Heart left ventricle (tissue), 16 donors: ENCODE data around the gene GATM. TPM values are rescaled to one million over a fixed set of nuclear protein-coding genes. Genes with fewer than 3 reads are reported as not detected.
A peak's percentile ranks its signal among the peaks of the same experiment; 100 is the strongest.

Source experiments
- ATAC-seq, 4 donors: fragments of 200-7000 bp; cut with Tn5 transposase; one replicate each; pipeline ENCODE4 v1.9.1; 2020 to 2022; ENCODE audit warnings: moderate library complexity in 4 of 4, mild to moderate bottlenecking in 3 of 4, moderate number of reproducible peaks in 1 of 4
- DNase-seq, 5 donors: peaks; one replicate each; pipeline ENCODE4 v3.0.0-alpha.2; 2020
- H3K27ac ChIP-seq, 12 donors: fragments of 200-600 bp; sonication (generic) in 4 of 12; one replicate each; pipeline versions ENCODE4 v1.5.0 to v1.8.0; 2016 to 2022; ENCODE audit warnings: mild to moderate bottlenecking in 2 of 12
- H3K27me3 ChIP-seq, 9 donors: fragments of 200-600 bp; sonication (generic) in 2 of 9; one replicate each; pipeline versions ENCODE4 v1.5.1 to v1.8.0; 2016 to 2022; ENCODE audit warnings: mild to moderate bottlenecking in 3 of 9
- H3K36me3 ChIP-seq, 9 donors: fragments of 200-600 bp; sonication (generic) in 2 of 9; one replicate each; pipeline versions ENCODE4 v1.5.0 to v1.8.0; 2018 to 2022; ENCODE audit warnings: mild to moderate bottlenecking in 2 of 9
- H3K4me1 ChIP-seq, 12 donors: fragments of 200-600 bp; sonication (generic) in 4 of 12; one replicate each; pipeline versions ENCODE4 v1.5.0 to v1.8.0; 2016 to 2022; ENCODE audit warnings: mild to moderate bottlenecking in 3 of 12
- H3K4me3 ChIP-seq, 12 donors: fragments of 200-600 bp; sonication (generic) in 4 of 12; one replicate each; pipeline versions ENCODE4 v1.5.0 to v1.8.0; 2017 to 2022; ENCODE audit warnings: mild to moderate bottlenecking in 9 of 12, moderate library complexity in 4 of 12
- H3K9me3 ChIP-seq, 12 donors: fragments of 200-600 bp; sonication (generic) in 4 of 12; one replicate each; pipeline versions ENCODE4 v1.5.0 to v1.8.0; 2016 to 2022; ENCODE audit warnings: mild to moderate bottlenecking in 1 of 12
- POLR2A ChIP-seq, 2 donors: fragments of 450-650 bp; IDR thresholded peaks; one replicate each; pipeline ENCODE4 v1.6.1; 2017; ENCODE audit warnings: antibody characterized with exemption in 2 of 2, mild to moderate bottlenecking in 2 of 2, moderate library complexity in 2 of 2
- WGBS, 4 donors: extraction: QIAGEN DNeasy Blood & Tissue Kit in 2 of 4; methylation state at CpG; one replicate each; pipeline versions ENCODE4 v1.1.5 to v1.1.7; 2013 to 2018; 5-methylcytosine and 5-hydroxymethylcytosine counted together
- intact Hi-C, 10 donors: fragments of 100-400 bp; cut with DNase I; formaldehyde crosslinking; loops; one replicate each; pipeline versions ENCODE4 v1.11.1 to v1.14.2; 2022
- polyA plus RNA-seq, 2 donors: library from polyadenylated mRNA; stranded (reverse); fragments of 200-250 nt; gene quantifications; one replicate each; pipeline ENCODE4 v1.2.3, GENCODE V29; 2013
- total RNA-seq, 9 donors: library from RNA; depleted of rRNA in 2 of 9; stranded (reverse); fragments of >200 nt in 2 of 9; fragmentation: NEBNext Ultra II Directional in 3 of 9; extraction: Animal tissue kit (Norgen Biotek cat#: 25700) in 3 of 9; gene quantifications; one replicate each; pipeline versions ENCODE4 v1.1.0 to v1.2.4, GENCODE V29; 2016 to 2023
- TF ChIP-seq, protein P1 (sequence below), 12 donors: fragments of 200-600 bp; sonication (generic) in 4 of 12; IDR thresholded peaks; one replicate each; pipeline versions ENCODE4 v1.5.0 to v1.8.0; 2018 to 2022; ENCODE audit warnings: antibody characterized with exemption in 12 of 12, mild to moderate bottlenecking in 5 of 12
- donor health status: ischemic (EF 13 %, LVEDD 7.1; RV severe dilation, severe dysfunction).
- donor health status: healthy with polysubstance abuse.
- donor health status: DM: no; HTN: yes; CAD: no.
- donor health status: DM: no; HTN: no; CAD: no.
- donor health status: ischemic (EF 25% LVEDD 6.9; RV normal size, moderate dysfunction).
- donor health status: ischemic (EF 25% LVEDD 5.7; RV mildly dilated, moderate dysfunction).
- donor health status: healthy.
- donor health status: DM: yes; HTN: yes; CAD: no.
- donor health status: ischemic (EF 35%, LVEDD 5.7; RV mildly dilated, moderate dysfunction).
- donor health status: nonischemic (EF 11% LVEDD 7.7; RV severe dilation, severe dysfunction).
- donor health status: DM: yes; HTN: yes; CAD: no.
- donor health status: PGD.
- donor health status: ischemic (EF 29% LVEDD 5.4; RV normal size, mild dysfunction).
- donor health status: nonischemic (EF 23%, LVEDD 6.1; RV moderate dilation, normal function).

GATM gene
- total and polyA plus RNA-seq, 11 donors, result 8.3 to 121 (median 18.5) TPM

DNA sequence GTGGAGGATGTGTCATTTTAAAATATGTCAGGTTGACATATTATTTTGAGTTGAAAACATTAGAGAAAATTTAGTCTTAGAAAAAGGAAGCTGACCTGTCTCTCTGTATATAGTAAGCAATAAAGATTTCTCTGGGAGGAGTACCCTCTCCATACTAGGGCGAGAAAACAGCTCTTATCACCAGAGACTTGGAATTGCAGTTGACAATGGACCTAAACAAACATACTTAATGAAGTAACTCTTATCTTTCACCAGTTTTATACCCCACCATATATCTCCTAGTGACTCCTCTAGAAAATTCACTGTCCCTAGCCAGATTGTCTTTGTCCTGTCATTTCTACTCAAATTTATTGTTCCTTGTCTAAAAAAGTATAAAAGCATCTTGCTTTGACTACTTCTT lies 7.2 kb upstream of the GATM start:
- ATAC-seq (no peak), DNase-seq (no peak)
- intact Hi-C loops, result no loop called here
- TF ChIP-seq POLR2A (IDR thresholded peaks at IDR 0.05), result no peak
- TF ChIP-seq, protein P1, sequence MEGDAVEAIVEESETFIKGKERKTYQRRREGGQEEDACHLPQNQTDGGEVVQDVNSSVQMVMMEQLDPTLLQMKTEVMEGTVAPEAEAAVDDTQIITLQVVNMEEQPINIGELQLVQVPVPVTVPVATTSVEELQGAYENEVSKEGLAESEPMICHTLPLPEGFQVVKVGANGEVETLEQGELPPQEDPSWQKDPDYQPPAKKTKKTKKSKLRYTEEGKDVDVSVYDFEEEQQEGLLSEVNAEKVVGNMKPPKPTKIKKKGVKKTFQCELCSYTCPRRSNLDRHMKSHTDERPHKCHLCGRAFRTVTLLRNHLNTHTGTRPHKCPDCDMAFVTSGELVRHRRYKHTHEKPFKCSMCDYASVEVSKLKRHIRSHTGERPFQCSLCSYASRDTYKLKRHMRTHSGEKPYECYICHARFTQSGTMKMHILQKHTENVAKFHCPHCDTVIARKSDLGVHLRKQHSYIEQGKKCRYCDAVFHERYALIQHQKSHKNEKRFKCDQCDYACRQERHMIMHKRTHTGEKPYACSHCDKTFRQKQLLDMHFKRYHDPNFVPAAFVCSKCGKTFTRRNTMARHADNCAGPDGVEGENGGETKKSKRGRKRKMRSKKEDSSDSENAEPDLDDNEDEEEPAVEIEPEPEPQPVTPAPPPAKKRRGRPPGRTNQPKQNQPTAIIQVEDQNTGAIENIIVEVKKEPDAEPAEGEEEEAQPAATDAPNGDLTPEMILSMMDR (IDR thresholded peaks at IDR 0.05), result no peak
- H3K9me3 ChIP-seq, result no peaks in the 10 kb centered on the region
- H3K27ac ChIP-seq, result peak overlapping the region in 11 of 12 donors; percentile 50 to 84 (median 72)
- H3K27me3 ChIP-seq, result no peaks in the 10 kb centered on the region
- 54 to 63% (median 57%) methylated on average over 1 of the region's 1 CpG for WGBS, 4 donors
- no peaks in the 10 kb centered on the region for H3K36me3 ChIP-seq
- no peak overlapping the region for H3K4me3 ChIP-seq
- H3K4me1 ChIP-seq, result peaks cover 0 to 44% (median 20%) of the 10 kb centered on the region in 12 donors

DNA sequence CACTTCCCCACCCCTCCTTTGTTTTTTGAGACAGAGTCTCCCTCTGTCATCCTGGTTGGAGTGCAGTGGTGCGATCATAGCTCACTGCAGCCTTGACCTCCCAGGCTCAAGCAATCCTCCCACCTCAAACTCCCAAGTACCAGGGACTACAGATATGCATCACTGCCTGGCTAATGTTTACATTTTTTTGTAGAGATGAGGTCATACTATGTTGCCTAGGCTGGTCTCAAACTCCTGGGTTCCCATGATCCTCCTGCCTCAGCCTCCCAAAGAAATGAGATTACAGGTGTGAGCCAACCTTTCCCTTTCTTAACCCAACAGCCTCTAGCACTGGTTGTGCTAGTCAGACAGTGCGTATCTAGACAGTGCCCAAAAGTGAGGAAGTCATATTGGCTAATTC lies 6.4 kb upstream of the GATM start:
- DNase-seq, result no peak
- 90 to 96% (median 92%) methylated on average over 2 of the region's 2 CpGs for WGBS, 4 donors
- intact Hi-C loops, result no loop called here
- H3K4me3 ChIP-seq, result no peak overlapping the region
- H3K36me3 ChIP-seq, result no peaks in the 10 kb centered on the region
- peaks cover 0 to 41% (median 20%) of the 10 kb centered on the region in 12 donors for H3K4me1 ChIP-seq
- no peak overlapping the region for H3K27ac ChIP-seq
- no peak for TF ChIP-seq POLR2A (IDR thresholded peaks at IDR 0.05)
- TF ChIP-seq, protein P1 (IDR thresholded peaks at IDR 0.05), result no peak
- no peak for ATAC-seq
- H3K27me3 ChIP-seq, result no peaks in the 10 kb centered on the region
- H3K9me3 ChIP-seq, result no peaks in the 10 kb centered on the region

DNA sequence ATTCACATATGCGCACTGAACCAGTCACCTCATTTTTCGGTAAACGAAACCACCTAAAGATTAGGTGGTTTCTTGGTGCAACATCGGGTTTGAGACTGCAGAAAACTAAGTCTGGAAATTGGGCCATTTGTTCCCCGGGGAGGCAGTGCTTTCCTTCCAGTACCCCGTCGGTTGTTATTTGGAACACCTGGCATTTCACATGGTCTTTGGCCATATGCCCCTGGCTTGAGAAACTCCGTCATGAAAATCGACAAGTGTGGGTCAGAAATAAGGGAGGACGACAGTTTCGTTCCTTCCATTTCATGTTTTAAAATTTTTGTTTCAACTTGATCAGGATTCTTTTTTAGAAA lies 544 bp upstream of the GATM start:
- H3K36me3 ChIP-seq, result peaks cover 0 to 16% (median 0%) of the 10 kb centered on the region in 9 donors
- TF ChIP-seq POLR2A (IDR thresholded peaks at IDR 0.05), result no peak
- TF ChIP-seq, protein P1 (IDR thresholded peaks at IDR 0.05), result no peak
- WGBS, 4 donors, result 35 to 38% (median 37%) methylated on average over 11 of the region's 11 CpGs
- no peaks in the 10 kb centered on the region for H3K9me3 ChIP-seq
- peak overlapping the region; percentile 42 to 74 (median 66) for H3K4me3 ChIP-seq
- H3K27me3 ChIP-seq, result peaks cover 0 to 35% (median 0%) of the 10 kb centered on the region in 9 donors
- ATAC-seq, result no peak
- peak overlapping the region; percentile 70 to 91 (median 82) for H3K27ac ChIP-seq
- intact Hi-C loops, result loop anchor here in 1 of 10 donors (5.0 kb wide), 1 partner anchor 47 kb away; no protein-coding TSS in a partner anchor
- H3K4me1 ChIP-seq, result peaks cover 0 to 35% (median 18%) of the 10 kb centered on the region in 12 donors
- peak in 3 of 5 donors; percentile 18 to 39 (median 37) for DNase-seq

DNA sequence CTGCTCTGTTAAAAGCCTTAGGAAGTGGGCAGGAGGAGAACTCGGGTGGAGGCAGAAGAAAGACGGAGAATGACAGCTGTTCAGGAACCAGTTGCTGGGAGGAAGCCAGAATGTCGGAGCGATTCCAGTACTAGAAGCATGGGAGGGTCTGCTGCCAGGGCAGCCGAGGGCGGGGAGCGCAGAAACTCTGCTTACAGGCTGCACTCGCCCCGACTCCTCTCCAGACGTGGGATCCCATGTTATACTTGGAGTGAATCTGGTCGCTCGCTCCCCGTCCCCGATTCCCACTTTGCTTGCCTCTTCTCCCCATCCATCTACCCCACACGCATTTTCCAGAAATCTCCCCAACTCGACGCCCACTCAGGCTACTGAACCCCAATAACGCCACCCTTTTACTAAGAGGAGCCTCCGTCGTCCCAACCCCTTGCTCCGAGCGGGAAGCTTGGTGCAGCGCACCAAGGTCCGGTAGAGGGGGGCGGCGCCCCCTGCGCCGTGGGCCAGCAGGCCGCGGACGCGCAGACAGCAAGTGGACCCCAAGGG lies 665 bp downstream of the GATM start:
- Histone ChIP-seq H3K4me1 (peaks cover 0 to 39% (median 19%) of the 10 kb centered on the region in 12 donors), H3K36me3 (peaks cover 0 to 19% (median 0%) of the 10 kb centered on the region in 9 donors), H3K27ac (peak overlapping the region; percentile 70 to 91 (median 82)), H3K4me3 (peak overlapping the region; percentile 42 to 74 (median 66)), H3K27me3 (peaks cover 0 to 35% (median 0%) of the 10 kb centered on the region in 9 donors), H3K9me3 (no peaks in the 10 kb centered on the region)
- ATAC-seq, result peak; percentile 33 to 56 (median 45)
- intact Hi-C loops, result loop anchor here in 1 of 10 donors (5.0 kb wide), 1 partner anchor 45 kb away; no protein-coding TSS in a partner anchor
- no peak for TF ChIP-seq POLR2A (IDR thresholded peaks at IDR 0.05)
- TF ChIP-seq, protein P1 (IDR thresholded peaks at IDR 0.05), result no peak
- DNase-seq, result peak; percentile 49 to 71 (median 59)
- 0 to 2% (median 1%) methylated on average over 29 to 32 of the region's 32 CpGs for WGBS, 4 donors
